DMS153 treated with DMSO at 0.1 percent for 48 hours (cell line): ENCODE measurements around the gene SLC25A14.

Experiments
- DNase-seq: peaks from one replicate; lab custom pipeline; 2025; ENCODE audit not compliant: unreplicated experiment; lab: John Stamatoyannopoulos, UW

Gene SLC25A14

GRCh38 chrX:130378024-130378669 is 38.4 kb downstream of the SLC25A14 start:
- peak; percentile 51 for DNase-seq

- DNase-seq = no peak
Observed at GRCh38 chrX:130385520-130385919, 45.8 kb downstream of the SLC25A14 start, which contains the start of gene GPR119. GPR119 (minus strand) TSS chrX:130385674; CDS start chrX:130385447, 227 bp downstream.

GRCh38 chrX:130386408-130386808 is 46.7 kb downstream of the SLC25A14 start:
- no peak for DNase-seq

DNA sequence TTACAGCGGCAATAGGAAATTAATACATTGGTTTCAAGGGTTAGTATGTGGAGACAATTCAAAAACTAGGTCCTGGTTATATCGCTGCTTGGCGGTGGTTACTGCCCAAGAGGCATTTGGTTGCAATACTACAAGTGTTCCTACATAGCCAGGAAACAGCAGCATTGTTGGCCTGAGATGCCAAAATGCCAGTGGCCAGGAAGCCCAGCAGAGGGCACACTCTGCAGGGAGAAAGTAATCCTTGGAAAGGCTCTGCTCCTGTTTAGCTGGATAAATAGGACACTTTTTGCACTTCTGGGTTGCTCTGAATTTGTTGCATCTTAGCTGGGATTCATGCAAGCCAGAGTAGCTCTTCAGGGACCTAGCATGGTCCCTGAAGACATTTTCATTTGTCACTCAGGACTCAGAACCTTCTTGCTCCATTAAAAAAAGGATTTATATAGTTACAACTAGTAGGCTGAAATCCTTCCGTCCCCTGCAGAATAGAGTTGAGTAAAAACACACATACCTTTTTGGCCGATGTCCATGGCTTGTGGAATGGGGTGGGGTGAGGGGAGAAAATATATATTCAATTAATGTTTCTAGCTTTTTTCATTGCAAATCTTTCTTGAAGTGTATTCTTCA is 53.8 kb downstream of the SLC25A14 start:
- peak; percentile 52 for DNase-seq

- no peak for DNase-seq
Observed at GRCh38 chrX:130395341-130395740, 55.6 kb downstream of the SLC25A14 start.

GRCh38 chrX:130401415-130402207 is 61.9 kb downstream of the SLC25A14 start, which contains the start of gene RBMX2:
RBMX2 (plus strand) TSS chrX:130401987; CDS start chrX:130402033, 46 bp downstream.
- peak; percentile 73 for DNase-seq

GRCh38 chrX:130402208-130402684 is 62.5 kb downstream of the SLC25A14 start:
- DNase-seq = no peak

GRCh38 chrX:130413415-130413814 is 73.7 kb downstream of the SLC25A14 start:
- DNase-seq = no peak

GRCh38 chrX:130414800-130415199 is 75.1 kb downstream of the SLC25A14 start:
- no peak for DNase-seq

- no peak for DNase-seq
Observed at GRCh38 chrX:130415201-130415600, 75.5 kb downstream of the SLC25A14 start.

DNA sequence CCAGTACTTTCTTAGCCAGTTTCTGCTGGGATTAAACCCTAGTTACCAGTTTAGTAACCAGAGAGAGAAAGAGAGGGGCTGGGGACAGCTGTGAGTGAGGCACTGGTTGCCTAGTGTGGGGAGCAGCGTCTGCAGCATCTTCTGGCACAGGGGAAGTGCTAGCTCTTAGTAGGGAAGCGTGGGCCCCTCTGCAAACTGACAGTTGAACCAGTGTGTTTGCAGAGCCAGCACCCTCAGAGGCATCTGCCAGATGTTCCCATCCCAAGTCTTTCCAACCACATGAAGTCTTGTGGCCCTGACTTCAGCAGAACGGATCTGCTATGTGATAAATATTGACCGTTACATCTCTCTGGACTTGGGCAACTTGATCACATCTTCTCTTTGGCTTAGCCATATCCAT is 77.1 kb downstream of the SLC25A14 start:
- DNase-seq = no peak

- no peak for DNase-seq
Observed at GRCh38 chrX:130418066-130418465, 78.3 kb downstream of the SLC25A14 start.

- no peak for DNase-seq
Observed at GRCh38 chrX:130418740-130419139, 79.0 kb downstream of the SLC25A14 start.

GRCh38 chrX:130419263-130419662 is 79.5 kb downstream of the SLC25A14 start:
- DNase-seq = no peak
